Neural progenitor cell (in vitro differentiated cells): ENCODE data around the gene TSPAN10. TPM values are rescaled to one million over a fixed set of nuclear protein-coding genes. Genes with fewer than 3 reads are reported as not detected.

Source experiments
- DNase-seq: peaks from one replicate; pipeline ENCODE4 v3.0.0-alpha.2; 2016; ENCODE audit warnings: low spot score
- H2AFZ ChIP-seq: fragments of 200-600 bp; sonication (generic); replicated peaks from 2 replicates; pipeline ENCODE4 v1.6.1; 2016; ENCODE audit warnings: antibody characterized with exemption
- H3F3A ChIP-seq: fragments of 200-600 bp; sonication (generic); 2 replicates; pipeline ENCODE4 v1.6.1; 2016; ENCODE audit warnings: antibody characterized with exemption, low read depth
- H3K27ac ChIP-seq: fragments of 200-600 bp; sonication (generic); 2 replicates; pipeline ENCODE4 v1.5.1; 2016; ENCODE audit warnings: mild to moderate bottlenecking
- H3K27me3 ChIP-seq: fragments of 200-600 bp; sonication (generic); 2 replicates; pipeline ENCODE4 v1.6.1; 2016; ENCODE audit warnings: mild to moderate bottlenecking, moderate library complexity
- H3K36me3 ChIP-seq: fragments of 200-600 bp; sonication (generic); 2 replicates; pipeline ENCODE4 v1.5.1; 2016
- H3K4me1 ChIP-seq: fragments of 200-600 bp; sonication (generic); 2 replicates; pipeline ENCODE4 v1.6.1; 2016; ENCODE audit warnings: mixed run types
- H3K4me2 ChIP-seq: fragments of 200-600 bp; sonication (generic); 2 replicates; pipeline ENCODE4 v1.6.1; 2016
- H3K4me3 ChIP-seq: fragments of 200-600 bp; sonication (generic); 2 replicates; pipeline ENCODE4 v1.5.1; 2016
- H3K79me2 ChIP-seq: fragments of 200-600 bp; sonication (generic); 2 replicates; pipeline ENCODE4 v1.6.1; 2016; ENCODE audit warnings: low read depth
- H3K9ac ChIP-seq: fragments of 200-600 bp; sonication (generic); 2 replicates; pipeline ENCODE4 v1.6.1; 2016
- H3K9me3 ChIP-seq: fragments of 200-600 bp; sonication (generic); 2 replicates; pipeline ENCODE4 v1.5.1; 2016; ENCODE audit warnings: low read depth
- H4K20me1 ChIP-seq: fragments of 200-600 bp; sonication (generic); 2 replicates; pipeline ENCODE4 v1.6.1; 2016; ENCODE audit warnings: low read depth
- H3K27ac Mint-ChIP-seq: 3 replicates; pipeline ENCODE4 v1.8.0; 2021; ENCODE audit warnings: mixed read lengths
- H3K27me3 Mint-ChIP-seq: 2 replicates; pipeline ENCODE4 v1.8.0; 2022; ENCODE audit warnings: low read depth, mild to moderate bottlenecking, inconsistent platforms, moderate library complexity, mixed read lengths; ENCODE audit not compliant: insufficient read depth
- H3K36me3 Mint-ChIP-seq: 3 replicates; pipeline ENCODE4 v1.8.0; 2021; ENCODE audit warnings: mixed read lengths
- H3K4me1 Mint-ChIP-seq: 3 replicates; pipeline ENCODE4 v1.8.0; 2021; ENCODE audit warnings: mixed read lengths
- H3K4me3 Mint-ChIP-seq: 3 replicates; pipeline ENCODE4 v1.8.0; 2021; ENCODE audit warnings: mild to moderate bottlenecking, moderate library complexity, mixed read lengths
- H3K9me3 Mint-ChIP-seq: 3 replicates; pipeline ENCODE4 v1.8.0; 2020; ENCODE audit warnings: mixed read lengths
- EZH2 ChIP-seq: fragments of 200-600 bp; sonication (generic); IDR thresholded peaks from 2 replicates; pipeline ENCODE4 v1.6.1; 2017; ENCODE audit warnings: antibody characterized with exemption, mild to moderate bottlenecking, moderate library complexity
- EZH2phosphoT487 ChIP-seq: fragments of 200-600 bp; sonication (generic); IDR thresholded peaks from 2 replicates; pipeline ENCODE4 v1.6.1; 2017; ENCODE audit warnings: antibody characterized with exemption
- total RNA-seq: library from RNA; depleted of rRNA; stranded (reverse); fragments of >200 nt; gene quantifications from 2 replicates; pipeline ENCODE4 v1.2.3, GENCODE V29; 2015; ENCODE audit warnings: low replicate concordance
- TF ChIP-seq, protein P1 (sequence below): fragments of 200-600 bp; sonication (generic); IDR thresholded peaks from 2 replicates; pipeline ENCODE4 v1.5.1; 2017; ENCODE audit warnings: antibody characterized with exemption, mild to moderate bottlenecking

Gene TSPAN10
- total RNA-seq: 0.93 and 2.2 TPM in 2 replicates

- Histone ChIP-seq H3K79me2 (peaks cover 50% of the 10 kb centered on the region), H4K20me1 (peaks cover 23% of the 10 kb centered on the region), H3K4me1 (peaks cover 8% of the 10 kb centered on the region), H3K9me3 (no peaks in the 10 kb centered on the region), H3K9ac (peak within 1 kb of the TSS; percentile 93), H3K4me2 (peak within 1 kb of the TSS; percentile 97), H3K4me3 (peak within 1 kb of the TSS; percentile 87), H2AFZ (peak within 1 kb of the TSS; percentile 98), H3F3A (peaks cover 7% of the 10 kb centered on the region), H3K27ac (peak within 1 kb of the TSS; percentile 80), H3K36me3 (no peaks in the 10 kb centered on the region), H3K27me3 (no peaks in the 10 kb centered on the region)
- Mint-ChIP-seq H3K4me3 (peak within 1 kb of the TSS; percentile 95), H3K27me3 (no peaks in the 10 kb centered on the region), H3K27ac (peak within 1 kb of the TSS; percentile 90), H3K9me3 (no peaks in the 10 kb centered on the region), H3K4me1 (peaks cover 15% of the 10 kb centered on the region), H3K36me3 (peaks cover 6% of the 10 kb centered on the region)
- peak; percentile 95 for DNase-seq
- TF ChIP-seq, protein P1, sequence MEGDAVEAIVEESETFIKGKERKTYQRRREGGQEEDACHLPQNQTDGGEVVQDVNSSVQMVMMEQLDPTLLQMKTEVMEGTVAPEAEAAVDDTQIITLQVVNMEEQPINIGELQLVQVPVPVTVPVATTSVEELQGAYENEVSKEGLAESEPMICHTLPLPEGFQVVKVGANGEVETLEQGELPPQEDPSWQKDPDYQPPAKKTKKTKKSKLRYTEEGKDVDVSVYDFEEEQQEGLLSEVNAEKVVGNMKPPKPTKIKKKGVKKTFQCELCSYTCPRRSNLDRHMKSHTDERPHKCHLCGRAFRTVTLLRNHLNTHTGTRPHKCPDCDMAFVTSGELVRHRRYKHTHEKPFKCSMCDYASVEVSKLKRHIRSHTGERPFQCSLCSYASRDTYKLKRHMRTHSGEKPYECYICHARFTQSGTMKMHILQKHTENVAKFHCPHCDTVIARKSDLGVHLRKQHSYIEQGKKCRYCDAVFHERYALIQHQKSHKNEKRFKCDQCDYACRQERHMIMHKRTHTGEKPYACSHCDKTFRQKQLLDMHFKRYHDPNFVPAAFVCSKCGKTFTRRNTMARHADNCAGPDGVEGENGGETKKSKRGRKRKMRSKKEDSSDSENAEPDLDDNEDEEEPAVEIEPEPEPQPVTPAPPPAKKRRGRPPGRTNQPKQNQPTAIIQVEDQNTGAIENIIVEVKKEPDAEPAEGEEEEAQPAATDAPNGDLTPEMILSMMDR: no peak
- no peak for TF ChIP-seq EZH2phosphoT487
- TF ChIP-seq EZH2: no peak
Measured at GRCh38 chr17:81636505-81637288, at the start of gene TSPAN10, which contains the start of gene NPLOC4. TSS of gene TSPAN10 (plus strand) at chr17:81637196. CDS start at chr17:81642413, 5,217 bp downstream. TSS of gene NPLOC4 (minus strand) at chr17:81637112. CDS start at chr17:81636930, 182 bp downstream.

DNA sequence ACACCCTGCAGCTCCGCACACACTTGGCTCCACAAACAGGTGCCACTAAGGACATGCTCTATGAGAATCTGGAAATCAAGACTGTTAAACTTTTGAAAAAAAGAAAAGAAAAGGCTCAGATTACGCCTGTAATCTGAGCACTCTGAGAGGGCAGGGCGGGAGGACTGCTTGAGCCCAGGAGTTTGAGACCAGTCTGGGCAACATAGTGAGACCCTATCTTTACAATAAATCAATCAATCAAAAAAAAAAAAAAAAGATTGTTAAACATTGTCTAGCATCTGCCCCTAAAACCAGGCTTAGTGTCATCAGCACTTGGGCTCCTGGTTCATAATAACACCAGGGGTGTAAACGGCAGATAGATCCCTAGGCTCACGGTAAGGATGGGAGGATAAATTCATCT, 47.4 kb upstream of the TSPAN10 start:
- Mint-ChIP-seq H3K4me3 (no peak overlapping the region), H3K27me3 (peaks cover 4% of the 10 kb centered on the region), H3K9me3 (no peaks in the 10 kb centered on the region), H3K27ac (no peak overlapping the region), H3K4me1 (no peaks in the 10 kb centered on the region), H3K36me3 (peaks cover 29% of the 10 kb centered on the region)
- Histone ChIP-seq H4K20me1 (peaks cover 3% of the 10 kb centered on the region), H3K36me3 (no peaks in the 10 kb centered on the region), H3K27me3 (no peaks in the 10 kb centered on the region), H3K4me1 (no peaks in the 10 kb centered on the region), H3K27ac (no peak overlapping the region), H3K79me2 (no peaks in the 10 kb centered on the region), H3K4me3 (no peak overlapping the region), H3K9ac (no peak overlapping the region), H2AFZ (no peak overlapping the region), H3K9me3 (no peaks in the 10 kb centered on the region), H3F3A (no peaks in the 10 kb centered on the region), H3K4me2 (no peak overlapping the region)
- no peak for DNase-seq
- TF ChIP-seq, protein P1: no peak
- no peak for TF ChIP-seq EZH2phosphoT487
- TF ChIP-seq EZH2: no peak

DNA sequence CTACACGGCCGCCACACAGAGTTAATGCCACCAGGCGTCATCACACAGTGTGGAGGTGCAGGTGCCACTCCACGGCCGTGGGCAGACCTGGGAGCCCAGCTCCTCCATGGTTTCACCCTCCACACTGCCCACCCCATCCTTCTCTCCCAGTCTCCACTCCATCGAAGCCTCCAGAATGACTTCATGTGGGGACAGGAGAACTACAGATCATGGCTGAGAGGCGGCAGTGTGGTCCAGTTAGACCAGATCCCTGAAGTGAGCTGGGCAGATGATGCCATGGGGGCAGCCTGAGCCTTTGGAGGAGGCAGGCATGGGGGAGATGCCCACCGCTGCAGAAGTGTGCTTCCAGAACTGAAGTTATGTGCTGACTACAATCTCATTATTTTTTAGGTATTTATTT, 46.9 kb upstream of the TSPAN10 start:
- Mint-ChIP-seq H3K27me3 (peaks cover 3% of the 10 kb centered on the region), H3K4me3 (no peak overlapping the region), H3K4me1 (no peaks in the 10 kb centered on the region), H3K9me3 (no peaks in the 10 kb centered on the region), H3K27ac (no peak overlapping the region), H3K36me3 (peaks cover 29% of the 10 kb centered on the region)
- no peak overlapping the region for H2AFZ ChIP-seq
- H4K20me1 ChIP-seq: peaks cover 3% of the 10 kb centered on the region
- H3K27me3 ChIP-seq: no peaks in the 10 kb centered on the region
- TF ChIP-seq EZH2phosphoT487: no peak
- TF ChIP-seq, protein P1: no peak
- TF ChIP-seq EZH2: no peak
- H3K9ac ChIP-seq: no peak overlapping the region
- H3K27ac ChIP-seq: no peak overlapping the region
- no peaks in the 10 kb centered on the region for H3K4me1 ChIP-seq
- no peaks in the 10 kb centered on the region for H3K36me3 ChIP-seq
- no peak overlapping the region for H3K4me3 ChIP-seq
- no peak overlapping the region for H3K4me2 ChIP-seq
- no peaks in the 10 kb centered on the region for H3K79me2 ChIP-seq
- DNase-seq: no peak
- H3F3A ChIP-seq: no peaks in the 10 kb centered on the region
- no peaks in the 10 kb centered on the region for H3K9me3 ChIP-seq
